ACC112 (cell line): ENCODE measurements around the gene SPAG6.

ENCODE experiments used
- H2AFZ ChIP-seq: fragments of 200-600 bp; sonication (generic); one replicate; pipeline ENCODE4 v1.6.0; 2017; ENCODE audit warnings: antibody characterized with exemption, low read length; ENCODE audit not compliant: unreplicated experiment
- H3K27ac ChIP-seq: fragments of 200-600 bp; sonication (generic); 2 replicates; pipeline ENCODE4 v1.5.1; 2014; ENCODE audit warnings: low read depth, mild to moderate bottlenecking, antibody characterized with exemption, low read length, moderate library complexity
- H3K27me3 ChIP-seq: fragments of 200-600 bp; sonication (generic); 2 replicates; pipeline ENCODE4 v1.6.1; 2014; ENCODE audit warnings: mild to moderate bottlenecking, antibody characterized with exemption, low read length, moderate library complexity, mixed read lengths; ENCODE audit not compliant: insufficient read depth
- H3K36me3 ChIP-seq: fragments of 200-600 bp; sonication (generic); 2 replicates; pipeline ENCODE4 v1.6.1; 2016; ENCODE audit warnings: mild to moderate bottlenecking, antibody characterized with exemption, low read length, moderate library complexity, mixed read lengths; ENCODE audit not compliant: insufficient read depth
- H3K4me1 ChIP-seq: fragments of 200-600 bp; sonication (generic); one replicate; pipeline ENCODE4 v1.6.1; 2016; ENCODE audit warnings: low read length, mixed read lengths; ENCODE audit not compliant: insufficient read depth, unreplicated experiment, control insufficient read depth
- H3K4me3 ChIP-seq: fragments of 200-600 bp; sonication (generic); 2 replicates; pipeline ENCODE4 v1.5.1; 2014; ENCODE audit warnings: mild to moderate bottlenecking, low read depth, low read length
- H3K79me2 ChIP-seq: fragments of 200-600 bp; sonication (generic); one replicate; pipeline ENCODE4 v1.6.0; 2016; ENCODE audit warnings: low read length; ENCODE audit not compliant: control insufficient read depth, unreplicated experiment, insufficient read depth

Gene SPAG6

DNA sequence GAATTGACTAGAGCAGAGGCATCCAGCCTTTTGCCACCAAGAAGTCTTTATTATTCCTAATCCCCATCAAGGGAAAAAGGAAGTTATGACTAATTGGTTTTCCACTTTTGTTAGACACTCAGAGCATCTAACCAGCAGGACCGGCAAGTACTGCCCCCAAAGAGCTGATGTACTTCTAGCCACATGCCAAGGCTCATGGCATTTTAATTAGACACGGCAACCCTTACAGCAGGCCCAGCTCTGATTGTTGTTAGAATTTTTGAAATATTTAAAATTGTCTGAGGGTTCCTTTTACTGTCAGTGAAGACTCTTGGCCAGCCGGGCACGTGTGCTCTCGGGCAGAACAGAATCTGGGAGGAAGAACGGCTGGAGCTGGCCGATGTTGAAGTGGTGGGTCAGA is 114.8 kb downstream of the SPAG6 start:
- H3K79me2 ChIP-seq = no peaks in the 10 kb centered on the region
- H2AFZ ChIP-seq = no peak overlapping the region
- H3K4me1 ChIP-seq = no peaks in the 10 kb centered on the region

DNA sequence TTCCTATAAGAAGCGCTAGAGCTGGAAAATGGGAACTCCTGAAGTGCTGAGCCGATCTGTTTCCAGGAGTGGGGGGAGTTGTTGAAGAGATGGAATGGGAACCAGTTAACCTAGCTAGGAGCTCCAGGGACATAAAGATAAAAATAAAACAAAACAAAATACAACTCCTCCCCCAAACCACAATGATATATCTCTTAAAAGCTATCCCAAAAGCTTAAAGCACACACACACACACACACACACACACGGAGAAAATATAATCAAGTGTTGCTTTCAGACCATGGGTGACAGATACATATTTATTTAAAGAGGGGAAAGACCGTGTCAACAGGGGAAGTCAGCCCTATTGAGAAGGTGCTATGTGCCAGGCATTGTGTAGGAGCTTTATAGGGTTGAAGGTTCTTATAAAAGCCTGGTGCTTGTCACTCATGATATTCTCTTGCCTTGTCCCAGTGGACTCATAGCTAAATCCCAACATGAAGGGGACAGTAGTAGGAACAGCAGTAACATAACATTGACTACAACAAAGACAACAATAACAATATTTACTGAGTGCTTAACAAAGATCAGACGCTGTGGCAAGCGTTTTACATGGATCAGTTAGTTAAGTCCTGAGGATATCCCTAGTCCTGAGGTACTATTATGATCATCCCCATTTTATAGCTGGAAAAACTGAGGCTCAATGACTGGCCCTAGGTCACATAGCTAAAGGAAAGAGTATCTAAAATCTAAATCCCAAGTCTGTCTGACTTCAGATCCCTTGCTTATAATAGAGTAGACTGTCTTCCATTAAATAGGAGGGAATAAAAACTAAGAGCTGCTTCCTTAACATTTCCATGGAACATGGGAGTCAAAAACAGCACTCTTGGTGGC is 115.5 kb downstream of the SPAG6 start:
- no peak overlapping the region for H3K27ac ChIP-seq
- H2AFZ ChIP-seq = no peak overlapping the region
- H3K27me3 ChIP-seq = no peaks in the 10 kb centered on the region
- no peaks in the 10 kb centered on the region for H3K36me3 ChIP-seq
- H3K4me1 ChIP-seq = no peaks in the 10 kb centered on the region
- H3K4me3 ChIP-seq = no peak overlapping the region
- H3K79me2 ChIP-seq = no peaks in the 10 kb centered on the region

More for the DNA sequence above, 114.8 kb downstream of the SPAG6 start:
- Histone ChIP-seq H3K4me3 (no peak overlapping the region), H3K27me3 (no peaks in the 10 kb centered on the region), H3K36me3 (no peaks in the 10 kb centered on the region), H3K27ac (no peak overlapping the region)

DNA sequence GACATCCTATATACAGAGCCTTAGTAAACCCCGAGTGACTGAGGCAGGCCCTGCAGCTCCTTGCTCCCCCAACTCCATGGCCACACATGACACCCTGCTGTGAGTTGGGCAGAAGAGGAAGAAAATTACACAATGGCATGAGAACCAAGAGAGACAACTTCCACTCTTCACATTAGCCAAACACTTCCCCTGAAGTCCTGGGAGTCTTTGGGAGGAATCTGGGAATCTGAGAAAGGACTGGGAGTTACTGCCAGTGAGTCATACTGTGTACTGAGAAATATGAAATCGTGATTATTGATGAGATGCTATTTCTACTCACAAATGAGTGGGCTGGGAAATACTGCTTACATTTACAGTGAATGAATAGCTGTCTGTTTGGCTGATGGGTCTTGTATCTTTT is 116.6 kb downstream of the SPAG6 start:
- no peaks in the 10 kb centered on the region for H3K36me3 ChIP-seq
- no peak overlapping the region for H3K4me3 ChIP-seq
- no peak overlapping the region for H2AFZ ChIP-seq
- no peaks in the 10 kb centered on the region for H3K4me1 ChIP-seq
- H3K79me2 ChIP-seq = no peaks in the 10 kb centered on the region
- no peaks in the 10 kb centered on the region for H3K27me3 ChIP-seq
- H3K27ac ChIP-seq = no peak overlapping the region

DNA sequence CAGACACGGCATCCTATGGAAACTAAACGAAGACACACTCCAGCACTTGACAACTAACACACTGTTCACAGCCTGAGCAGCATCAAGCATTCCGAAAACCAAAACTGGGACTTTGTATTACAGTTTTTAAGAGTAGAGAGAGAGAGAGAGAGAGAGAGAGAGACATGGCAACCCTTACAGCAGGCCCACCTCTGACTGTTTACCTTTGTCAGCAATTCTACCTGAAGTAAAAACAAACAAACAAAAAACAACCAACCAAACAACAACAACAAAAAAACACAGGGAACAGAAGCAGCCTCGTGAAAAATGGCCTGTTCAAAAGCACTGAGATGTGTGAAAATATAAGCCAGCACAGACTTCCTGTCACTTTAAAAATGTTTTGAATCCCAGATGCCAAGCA is 118.0 kb downstream of the SPAG6 start:
- no peak overlapping the region for H2AFZ ChIP-seq
- no peak overlapping the region for H3K27ac ChIP-seq

DNA sequence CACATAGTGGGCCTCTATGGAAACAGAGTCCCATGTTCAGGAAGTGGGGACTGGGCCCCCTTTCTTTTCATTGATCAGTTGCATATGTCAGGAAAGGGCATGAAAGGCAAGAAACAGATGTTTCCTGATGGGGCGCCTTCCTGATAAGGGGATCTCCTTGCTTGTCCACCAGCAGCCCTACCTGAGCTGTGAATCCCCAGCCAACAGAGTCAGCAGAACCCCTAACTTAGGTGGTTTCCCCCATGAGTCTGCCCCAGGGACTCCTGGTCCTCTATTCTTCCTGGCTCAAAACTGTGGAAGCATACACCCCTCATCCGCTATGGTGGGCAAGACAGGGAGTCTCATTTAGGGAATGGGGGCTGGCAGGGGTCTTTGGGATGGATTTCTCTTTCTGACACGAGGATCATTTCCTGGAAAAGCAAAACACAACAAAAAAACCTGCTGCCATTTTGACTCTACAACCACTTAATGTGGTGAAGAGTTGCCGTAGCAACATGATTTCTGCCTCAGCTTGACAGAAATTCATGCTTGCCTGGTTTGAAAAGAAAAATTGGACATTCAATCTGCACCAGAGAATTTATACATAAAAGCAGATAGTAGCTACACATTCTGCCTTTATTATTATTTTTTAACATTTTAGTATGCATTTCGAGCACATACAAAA is 119.8 kb downstream of the SPAG6 start:
- Histone ChIP-seq H3K36me3 (no peaks in the 10 kb centered on the region), H3K4me1 (no peaks in the 10 kb centered on the region), H3K27me3 (no peaks in the 10 kb centered on the region), H3K79me2 (no peaks in the 10 kb centered on the region), H3K4me3 (no peak overlapping the region), H3K27ac (no peak overlapping the region), H2AFZ (no peak overlapping the region)

More for the DNA sequence above, 118.0 kb downstream of the SPAG6 start:
- H3K79me2 ChIP-seq = no peaks in the 10 kb centered on the region
- no peaks in the 10 kb centered on the region for H3K36me3 ChIP-seq
- no peaks in the 10 kb centered on the region for H3K27me3 ChIP-seq
- H3K4me1 ChIP-seq = no peaks in the 10 kb centered on the region
- H3K4me3 ChIP-seq = no peak overlapping the region

DNA sequence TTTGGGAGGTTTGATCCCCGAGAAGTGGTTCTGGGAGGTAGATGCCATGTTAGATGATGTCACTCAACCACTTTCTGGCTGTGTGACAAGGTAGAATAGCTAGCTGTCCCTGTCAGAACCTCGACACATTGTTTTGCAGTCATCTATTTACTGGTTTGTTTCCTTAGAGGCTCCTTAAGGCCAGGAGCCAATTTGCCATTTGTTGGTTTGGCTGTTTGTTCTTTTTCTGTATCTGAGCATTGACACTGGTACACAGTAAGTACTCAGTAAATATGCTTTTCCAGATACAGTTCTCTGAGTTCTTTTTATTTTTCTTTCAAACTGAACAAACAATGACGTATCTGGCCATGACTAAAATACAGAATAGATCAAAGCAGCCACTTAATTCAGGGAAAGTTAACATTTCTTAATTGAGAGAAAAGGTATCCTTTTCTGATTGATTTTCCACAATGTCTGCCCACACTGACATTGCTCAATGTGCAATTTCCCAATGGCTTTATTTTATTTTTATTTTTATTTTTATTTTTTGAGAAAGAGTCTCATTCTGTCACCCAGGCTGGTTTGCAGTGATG is 121.6 kb downstream of the SPAG6 start:
- H3K4me1 ChIP-seq = no peaks in the 10 kb centered on the region
- no peak overlapping the region for H2AFZ ChIP-seq
- H3K36me3 ChIP-seq = no peaks in the 10 kb centered on the region
- peaks cover 4% of the 10 kb centered on the region; the same call in 1 of the 2 replicates for H3K27me3 ChIP-seq
- H3K27ac ChIP-seq = no peak overlapping the region
- no peaks in the 10 kb centered on the region for H3K79me2 ChIP-seq
- no peak overlapping the region for H3K4me3 ChIP-seq
